ENCODE results near the gene XBP1.
"Not testable (repeated sequence)": the region's sequence is repeated elsewhere in the genome, so short reads cannot be mapped to it uniquely, and the experiment has no call there.

XBP1 gene

DNA sequence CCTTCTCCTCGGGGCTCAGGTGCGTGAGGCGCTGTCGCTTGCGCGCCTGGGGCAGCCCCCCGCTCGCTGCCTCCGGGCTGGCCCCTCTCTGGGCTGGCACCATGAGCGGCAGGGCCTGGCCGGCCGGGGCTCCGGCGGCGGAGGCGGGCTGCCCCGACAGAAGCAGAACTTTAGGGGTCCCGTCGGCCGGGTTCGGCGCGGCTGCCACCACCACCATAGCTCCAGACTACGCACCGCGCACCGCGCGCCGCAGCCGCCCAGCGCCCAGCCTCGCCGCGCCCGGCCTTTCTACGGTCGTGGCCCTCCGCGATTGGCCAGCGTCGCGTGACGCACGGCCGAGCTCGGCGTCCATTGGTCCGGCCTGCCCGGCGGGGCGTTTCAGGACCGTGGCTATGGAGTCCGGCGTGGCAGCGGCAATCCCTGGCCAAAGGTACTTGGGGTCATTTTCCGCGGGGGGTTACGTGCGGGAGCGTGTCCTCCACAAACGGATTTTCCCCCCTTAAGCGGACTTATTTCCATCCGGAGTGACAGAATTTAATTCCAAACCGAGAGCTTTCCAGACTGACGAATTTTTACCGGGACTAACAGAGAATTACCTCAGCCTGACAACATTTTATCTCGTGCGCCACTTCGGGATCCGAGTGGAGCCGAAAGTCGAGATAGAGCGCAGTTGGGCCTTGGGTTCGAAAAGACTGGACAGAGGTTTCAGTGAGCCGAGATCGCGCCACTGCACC is at the start of gene XBP1:
TSS of gene XBP1 (minus strand) at position 262 of the 734 bp plus-strand sequence.
- DNase-seq (ENCODE audit: low read depth): peak; percentile 94

DNA sequence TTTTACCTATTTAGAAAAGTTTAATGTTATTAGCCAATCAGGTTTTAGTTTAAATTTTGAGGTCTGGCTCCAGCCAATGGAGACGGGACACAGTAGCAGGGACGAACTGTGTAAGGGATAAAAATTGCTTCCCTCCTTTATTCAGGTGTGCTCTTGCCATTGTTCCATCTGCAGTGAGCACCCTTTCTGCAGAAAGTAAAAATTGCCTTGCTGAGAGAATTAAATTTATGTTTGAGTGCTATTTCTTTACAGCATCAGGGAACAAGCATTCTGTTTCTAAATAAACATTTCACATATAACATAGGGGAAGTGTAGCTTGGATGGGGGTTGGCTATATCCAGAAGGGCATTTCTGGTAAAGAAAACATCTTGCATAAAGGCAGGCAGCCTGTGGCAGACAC is 46.6 kb upstream of the XBP1 start:
- no peak for DNase-seq (ENCODE audit: low read depth)

- not testable (repeated sequence) for DNase-seq (ENCODE audit: low read depth)
These were observed 43.9 kb upstream of the XBP1 start for GRCh38 chr22:28844277-28844676.

DNA sequence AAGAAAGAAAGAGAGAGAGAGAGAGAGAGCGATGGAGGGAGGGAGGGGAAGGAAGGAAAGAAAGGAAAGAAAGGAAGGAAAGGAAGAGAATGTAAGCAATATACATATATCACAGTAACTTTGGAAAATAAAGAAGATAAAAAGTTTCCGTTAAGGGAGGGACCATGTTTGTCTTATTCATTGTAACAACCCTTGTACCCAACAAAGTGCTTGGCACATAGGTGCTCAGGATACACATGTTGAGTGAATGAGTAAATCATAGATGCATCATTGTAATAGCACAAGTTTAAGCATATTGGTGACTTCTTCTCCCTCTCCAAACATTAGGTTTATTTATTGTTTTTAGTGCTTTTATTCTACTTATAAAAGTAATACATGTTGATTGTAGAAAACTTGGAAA is 43.3 kb upstream of the XBP1 start:
- DNase-seq (ENCODE audit: low read depth): no peak

DNA sequence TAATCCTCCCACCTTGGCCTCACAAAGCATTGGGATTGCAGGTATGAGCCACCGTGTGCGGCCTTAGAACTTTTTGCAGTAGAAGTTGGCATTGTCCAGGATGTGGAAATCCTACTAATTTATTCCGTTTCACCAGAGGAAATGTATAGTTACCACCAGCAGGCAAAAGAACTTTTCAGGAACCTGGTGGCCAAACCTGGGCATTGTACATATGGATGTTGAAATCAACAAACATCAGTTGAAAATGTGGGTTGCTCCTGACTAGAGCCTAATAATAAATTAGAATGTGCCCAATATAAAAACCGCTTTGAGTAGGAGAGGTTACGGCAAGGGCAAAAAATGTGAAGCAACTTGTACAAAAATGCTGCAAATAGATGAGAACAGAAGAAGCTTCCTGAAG is 40.7 kb upstream of the XBP1 start:
- no peak for DNase-seq (ENCODE audit: low read depth)

- no peak for DNase-seq (ENCODE audit: low read depth)
These were observed 38.6 kb upstream of the XBP1 start for GRCh38 chr22:28838971-28839370.

DNA sequence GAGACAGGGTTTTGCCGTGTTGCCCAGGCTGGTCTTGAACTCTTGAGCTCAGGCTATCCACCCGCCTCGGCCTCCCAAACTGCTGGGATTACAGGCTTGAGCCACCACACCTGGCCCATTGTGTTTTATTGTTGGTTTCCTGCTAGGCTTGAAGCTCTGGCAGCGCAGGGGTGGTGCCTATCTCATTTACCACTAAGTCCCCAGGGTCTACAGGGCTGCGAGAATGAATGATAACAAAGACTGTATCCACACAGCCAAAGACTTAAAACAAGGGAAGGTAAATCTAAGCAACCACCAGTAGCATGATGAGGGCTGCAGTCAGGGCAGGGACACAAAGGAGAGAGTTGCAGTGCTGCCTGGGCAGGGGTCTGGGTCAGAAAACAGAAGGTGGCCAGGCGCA is 37.3 kb upstream of the XBP1 start:
- DNase-seq (ENCODE audit: low read depth): no peak

DNA sequence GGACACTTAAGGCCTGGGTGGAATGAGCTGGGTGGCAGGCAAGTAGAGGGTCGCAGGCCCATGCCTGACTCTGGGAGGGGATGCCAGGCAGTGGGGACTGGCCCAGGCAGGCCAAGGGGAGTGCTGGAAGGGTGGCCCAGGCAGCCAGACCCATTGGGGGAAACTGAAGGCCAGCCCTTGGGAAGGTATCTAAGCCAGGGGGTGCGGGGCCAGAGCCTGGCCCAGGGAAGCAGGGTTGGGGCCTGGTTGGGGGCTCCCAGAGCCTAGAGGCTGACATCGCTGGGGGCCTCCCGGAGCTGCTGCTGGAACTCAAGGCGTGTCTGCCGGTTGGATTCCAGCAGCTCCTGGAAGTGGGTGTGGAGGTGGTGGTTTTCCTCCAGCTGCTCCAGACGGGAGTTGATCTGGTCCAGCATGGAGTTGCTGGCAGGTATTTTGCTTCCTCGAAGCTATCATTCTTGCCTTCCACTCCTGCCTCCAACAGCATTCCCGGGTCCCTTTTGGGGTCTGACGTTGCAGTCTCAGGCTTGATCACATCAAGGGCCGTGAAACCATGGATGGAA is 35.3 kb upstream of the XBP1 start:
- no peak for DNase-seq (ENCODE audit: low read depth)

GRCh38 chr22:28833276-28833923 is 33.0 kb upstream of the XBP1 start:
- no peak for DNase-seq (ENCODE audit: low read depth)

DNA sequence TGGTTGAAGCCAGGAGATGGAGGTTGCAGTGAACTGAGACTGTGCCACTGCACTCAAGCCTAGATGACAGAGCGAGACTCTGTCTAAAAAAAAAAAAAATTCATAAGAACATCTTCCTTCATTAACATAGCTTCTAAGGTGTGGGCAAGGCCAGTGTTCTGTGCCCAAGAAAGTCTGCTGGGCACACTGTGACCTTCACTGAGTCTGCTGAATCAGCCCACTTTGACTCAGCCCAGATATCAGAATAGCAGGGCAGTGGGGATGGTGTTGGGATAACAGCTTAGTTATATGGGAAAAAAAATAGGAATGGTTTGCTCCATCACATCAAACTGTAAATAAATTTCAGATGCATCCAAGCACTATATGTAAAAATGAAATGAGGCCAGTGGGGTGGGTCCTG is 32.4 kb upstream of the XBP1 start:
- no peak for DNase-seq (ENCODE audit: low read depth)

DNA sequence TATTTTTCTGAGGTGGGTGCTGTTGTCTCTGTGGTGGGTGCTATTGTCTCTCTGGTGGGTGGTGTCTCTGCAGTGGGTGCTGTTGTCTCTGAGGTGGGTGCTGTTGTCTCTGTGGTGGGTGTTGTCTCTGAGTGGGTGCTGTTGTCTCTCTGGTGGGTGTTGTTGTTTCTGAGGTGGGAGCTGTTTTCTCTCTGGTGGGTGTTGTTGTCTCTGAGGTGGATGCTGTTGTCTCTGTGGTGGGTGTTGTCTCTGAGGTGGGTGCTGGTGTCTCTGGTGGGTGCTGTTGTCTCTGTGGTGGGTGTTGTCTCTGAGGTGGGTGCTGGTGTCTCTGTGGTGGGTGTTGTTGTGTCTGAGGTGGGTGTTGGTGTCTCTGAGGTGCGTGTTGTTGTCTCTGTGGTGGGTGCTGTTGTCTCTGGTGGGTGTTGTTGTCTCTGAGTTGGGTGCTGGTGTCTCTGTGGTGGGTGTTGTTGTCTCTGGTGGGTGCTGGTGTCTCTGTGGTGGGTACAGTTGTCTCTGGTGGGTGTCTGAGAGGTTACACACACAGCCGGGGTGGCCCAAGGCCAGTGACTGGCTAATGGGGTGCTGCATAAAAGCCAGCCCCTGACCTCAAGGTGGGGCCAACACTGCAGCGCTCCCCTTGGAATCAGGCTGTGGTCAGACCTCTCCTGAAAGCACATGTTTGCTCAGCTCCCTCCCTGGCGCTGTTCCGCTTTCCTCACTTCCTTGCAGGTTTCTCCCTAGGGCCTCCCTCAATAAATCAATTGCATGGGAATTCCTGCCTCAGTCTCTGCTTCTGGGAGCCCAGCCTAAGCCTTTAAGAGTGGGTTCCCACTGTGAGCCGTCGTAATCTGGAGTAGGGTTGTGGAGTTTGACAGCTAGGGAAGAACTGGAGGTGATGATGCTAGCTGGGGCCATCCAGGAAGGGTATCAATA is 31.0 kb upstream of the XBP1 start:
- no peak for DNase-seq (ENCODE audit: low read depth)

GRCh38 chr22:28830441-28830840 is 30.1 kb upstream of the XBP1 start:
- no peak for DNase-seq (ENCODE audit: low read depth)

DNA sequence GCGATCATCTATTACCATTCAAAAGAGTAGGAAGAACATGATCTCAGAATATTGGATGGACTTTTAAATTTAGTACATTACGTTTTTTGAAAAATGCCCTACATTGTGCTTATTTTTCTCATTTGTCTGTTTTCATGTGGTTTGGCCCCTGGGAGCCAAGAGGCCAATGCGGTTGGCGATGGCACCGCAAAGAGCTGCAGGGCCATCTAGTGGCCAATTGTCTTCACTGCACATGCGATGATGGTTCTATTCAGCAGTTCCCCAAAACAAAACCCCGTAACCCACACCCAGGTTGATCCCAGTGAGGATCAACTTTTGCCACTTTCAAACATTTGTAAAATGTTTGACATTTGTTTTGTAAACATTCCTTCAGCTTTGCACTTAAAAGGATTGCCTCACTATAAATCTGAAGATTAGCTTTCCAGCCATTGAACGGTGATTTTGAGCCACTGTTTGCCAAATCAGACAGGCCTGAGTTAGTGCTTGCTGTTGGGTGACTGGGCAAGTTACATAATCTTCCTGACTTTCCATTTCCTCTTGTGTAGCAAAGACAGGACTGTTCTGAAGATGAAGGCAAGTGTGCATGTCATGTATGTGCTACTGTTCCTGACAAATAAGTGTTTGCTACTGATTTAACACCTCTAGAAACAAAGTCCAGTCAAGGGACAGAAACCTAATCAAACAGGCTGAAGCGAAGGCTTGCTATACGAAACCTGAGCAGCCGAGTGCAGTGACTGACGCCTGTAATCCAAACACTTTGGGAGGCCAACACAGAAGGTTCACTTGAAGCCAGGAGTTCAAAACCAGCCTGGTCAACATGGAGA is 29.2 kb upstream of the XBP1 start:
- DNase-seq (ENCODE audit: low read depth): peak; percentile 74

GRCh38 chr22:28826921-28827320 is 26.6 kb upstream of the XBP1 start:
- no peak for DNase-seq (ENCODE audit: low read depth)

- DNase-seq (ENCODE audit: low read depth): not testable (repeated sequence)
These were observed 26.1 kb upstream of the XBP1 start for GRCh38 chr22:28826430-28826829.

DNA sequence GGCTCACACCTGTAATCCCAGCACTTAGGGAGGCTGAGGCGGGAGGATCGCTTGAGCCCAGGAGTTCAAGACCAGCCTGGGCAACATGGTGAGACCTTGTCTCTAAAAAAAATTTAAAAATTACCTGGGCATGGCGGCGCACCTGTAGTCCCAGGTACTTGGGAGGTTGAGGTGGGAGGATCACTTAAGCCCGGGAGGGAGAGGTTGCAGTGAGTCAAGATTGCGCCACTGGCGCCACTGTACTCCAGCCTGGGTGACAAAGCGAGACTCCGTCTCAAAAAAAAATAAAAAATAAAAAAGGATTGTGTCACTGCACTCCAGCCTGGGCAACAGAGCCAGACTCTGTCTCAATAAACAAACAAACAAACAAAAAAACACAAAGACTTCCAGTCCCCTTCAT is 24.1 kb upstream of the XBP1 start:
- DNase-seq (ENCODE audit: low read depth): not testable (repeated sequence)

DNA sequence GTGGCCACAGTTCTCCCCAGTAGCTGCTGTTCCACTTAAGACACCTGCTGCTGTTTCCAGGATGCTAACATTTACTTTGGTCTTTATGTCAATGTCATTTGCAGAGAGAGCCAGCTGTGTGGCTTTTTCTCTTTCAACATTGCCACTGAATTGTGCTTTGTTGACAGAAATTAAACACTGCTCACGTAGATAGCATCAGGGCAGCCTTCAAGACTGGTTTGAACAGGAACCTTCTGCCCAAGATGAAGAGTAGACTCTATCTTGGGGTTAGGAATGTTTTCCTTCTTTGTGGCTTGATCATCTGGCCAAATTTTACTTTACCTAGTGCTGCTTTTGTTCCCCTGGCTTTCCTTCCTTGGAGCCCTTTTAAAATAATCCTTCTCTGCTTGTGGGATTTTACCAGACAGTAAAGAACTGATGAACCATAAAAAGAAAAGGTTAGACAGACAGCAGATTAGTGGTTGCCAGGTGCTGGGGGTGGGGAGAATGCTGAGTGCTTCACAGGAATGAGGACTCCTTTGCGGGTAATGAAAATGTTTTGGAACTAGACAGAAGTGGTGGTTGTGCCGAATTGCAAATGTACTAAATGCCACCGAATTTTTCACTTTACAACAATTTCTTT is 22.7 kb upstream of the XBP1 start:
- DNase-seq (ENCODE audit: low read depth): no peak

- no peak for DNase-seq (ENCODE audit: low read depth)
These were observed 21.1 kb upstream of the XBP1 start for GRCh38 chr22:28821452-28821851.

- DNase-seq (ENCODE audit: low read depth): no peak
These were observed 20.5 kb upstream of the XBP1 start for GRCh38 chr22:28820885-28821284.

- no peak for DNase-seq (ENCODE audit: low read depth)
These were observed 19.1 kb upstream of the XBP1 start for GRCh38 chr22:28819253-28820096.

All from iris pigment epithelial cell (primary cell).